Smooth muscle cell (in vitro differentiated cells): ENCODE data around the gene RALGPS2. TPM values are rescaled to one million over a fixed set of nuclear protein-coding genes. Genes with fewer than 3 reads are reported as not detected.

Experiments used
- DNase-seq: peaks from one replicate; lab custom pipeline; 2025; ENCODE audit not compliant: unreplicated experiment; lab: John Stamatoyannopoulos, UW
- H2AFZ ChIP-seq: fragments of 200-600 bp; sonication (generic); 2 replicates; pipeline ENCODE4 v1.6.0; 2016; ENCODE audit warnings: antibody characterized with exemption, low read depth, mild to moderate bottlenecking
- H3F3A ChIP-seq: fragments of 200-600 bp; sonication (generic); 2 replicates; pipeline ENCODE4 v1.6.0; 2017; ENCODE audit warnings: antibody characterized with exemption, low read depth
- H3K27ac ChIP-seq: fragments of 200-600 bp; sonication (generic); 2 replicates; pipeline ENCODE4 v1.5.1; 2016; ENCODE audit warnings: low read depth, mild to moderate bottlenecking
- H3K27me3 ChIP-seq: fragments of 200-600 bp; sonication (generic); 2 replicates; pipeline ENCODE4 v1.6.1; 2016; ENCODE audit warnings: low read depth, mild to moderate bottlenecking
- H3K36me3 ChIP-seq: fragments of 200-600 bp; sonication (generic); 2 replicates; pipeline ENCODE4 v1.5.1; 2016; ENCODE audit warnings: low read depth
- H3K4me1 ChIP-seq: fragments of 200-600 bp; sonication (generic); 2 replicates; pipeline ENCODE4 v1.5.1; 2016; ENCODE audit warnings: low read depth
- H3K4me2 ChIP-seq: fragments of 200-600 bp; sonication (generic); 2 replicates; pipeline ENCODE4 v1.6.0; 2016; ENCODE audit warnings: mild to moderate bottlenecking
- H3K4me3 ChIP-seq: fragments of 200-600 bp; sonication (generic); 2 replicates; pipeline ENCODE4 v1.5.1; 2016; ENCODE audit warnings: mild to moderate bottlenecking
- H3K79me2 ChIP-seq: fragments of 200-600 bp; sonication (generic); 2 replicates; pipeline ENCODE4 v1.6.0; 2016; ENCODE audit warnings: low read depth, mild to moderate bottlenecking
- H3K9ac ChIP-seq: fragments of 200-600 bp; sonication (generic); 2 replicates; pipeline ENCODE4 v1.6.0; 2016; ENCODE audit warnings: low read depth
- H3K9me3 ChIP-seq: fragments of 200-600 bp; sonication (generic); replicated peaks from 2 replicates; pipeline ENCODE4 v1.5.1; 2016; ENCODE audit warnings: low read depth
- H4K20me1 ChIP-seq: fragments of 200-600 bp; sonication (generic); 2 replicates; pipeline ENCODE4 v1.6.0; 2016; ENCODE audit warnings: low read depth
- WGBS: methylation state at CpG from one replicate; pipeline ENCODE4 v1.1.7; 2016; ENCODE audit warnings: low lambda C conversion rate; 5-methylcytosine and 5-hydroxymethylcytosine counted together
- polyA plus RNA-seq: library from polyadenylated mRNA; unstranded; fragments of >200 nt; fragmentation: Nextera tagmentation; extraction: Ambion mirVana; gene quantifications from 2 replicates; pipeline ENCODE4 v1.2.1, GENCODE V29; 2016
- total RNA-seq: library from RNA; depleted of rRNA; stranded (reverse); fragments of >200 nt; gene quantifications from 2 replicates; pipeline ENCODE4 v1.2.3, GENCODE V29; 2014
- TF ChIP-seq, protein P1 (sequence below): fragments of 200-600 bp; sonication (generic); IDR thresholded peaks from 2 replicates; pipeline ENCODE4 v1.5.1; 2017; ENCODE audit warnings: borderline replicate concordance, mild to moderate bottlenecking, antibody characterized with exemption; ENCODE audit not compliant: insufficient read depth, poor library complexity, severe bottlenecking

Gene RALGPS2
- total and polyA plus RNA-seq, 2 experiments from 2014 or later = 4.7 to 23.8 TPM

DNA sequence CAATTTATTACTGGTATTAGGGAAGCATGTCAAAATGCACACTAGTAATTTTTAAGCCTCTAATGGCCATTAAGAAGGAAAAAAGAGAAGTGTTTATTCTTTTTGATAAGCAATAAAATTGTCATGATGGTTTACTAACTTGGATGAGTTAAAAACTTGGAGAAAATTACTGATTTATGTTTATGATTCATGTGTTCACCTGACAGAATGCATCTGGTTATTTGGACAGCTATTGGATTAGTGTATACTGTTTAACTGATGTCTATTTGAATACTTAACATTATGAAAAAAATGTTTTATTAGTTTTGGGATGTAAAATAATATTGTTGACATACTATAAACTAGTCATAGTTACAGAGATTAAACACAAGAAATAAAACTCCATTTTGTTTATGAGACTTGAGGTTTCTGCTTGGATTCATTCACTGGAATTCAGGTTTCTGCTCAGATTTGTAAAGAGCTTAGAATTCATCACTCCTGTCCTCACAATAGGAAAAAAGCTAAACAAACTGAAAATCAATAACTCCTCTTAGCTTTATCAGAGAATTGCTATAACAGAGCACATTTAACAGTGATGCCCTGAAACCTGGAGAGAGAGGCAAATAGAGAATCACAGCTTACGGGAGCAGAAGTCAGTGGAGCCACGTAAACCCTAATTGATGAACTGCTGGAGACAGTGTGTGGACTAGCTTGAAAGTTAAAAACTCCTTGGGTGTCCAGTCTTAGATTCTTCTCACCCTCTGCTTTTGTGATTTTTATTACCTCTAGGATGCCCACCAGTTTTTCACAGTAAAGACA is 56.7 kb downstream of the RALGPS2 start:
- no peak overlapping the region for H3K4me3 ChIP-seq
- 95% methylated on average over 2 of the region's 2 CpGs for WGBS
- H3K27me3 ChIP-seq = no peaks in the 10 kb centered on the region
- H3K27ac ChIP-seq = no peak overlapping the region
- no peaks in the 10 kb centered on the region for H3K9me3 ChIP-seq
- H3K4me1 ChIP-seq = no peaks in the 10 kb centered on the region
- no peaks in the 10 kb centered on the region for H3K36me3 ChIP-seq
- H3K9ac ChIP-seq = no peak overlapping the region
- H3K4me2 ChIP-seq = no peak overlapping the region
- no peaks in the 10 kb centered on the region for H3K79me2 ChIP-seq
- H3F3A ChIP-seq = no peaks in the 10 kb centered on the region
- TF ChIP-seq, protein P1, sequence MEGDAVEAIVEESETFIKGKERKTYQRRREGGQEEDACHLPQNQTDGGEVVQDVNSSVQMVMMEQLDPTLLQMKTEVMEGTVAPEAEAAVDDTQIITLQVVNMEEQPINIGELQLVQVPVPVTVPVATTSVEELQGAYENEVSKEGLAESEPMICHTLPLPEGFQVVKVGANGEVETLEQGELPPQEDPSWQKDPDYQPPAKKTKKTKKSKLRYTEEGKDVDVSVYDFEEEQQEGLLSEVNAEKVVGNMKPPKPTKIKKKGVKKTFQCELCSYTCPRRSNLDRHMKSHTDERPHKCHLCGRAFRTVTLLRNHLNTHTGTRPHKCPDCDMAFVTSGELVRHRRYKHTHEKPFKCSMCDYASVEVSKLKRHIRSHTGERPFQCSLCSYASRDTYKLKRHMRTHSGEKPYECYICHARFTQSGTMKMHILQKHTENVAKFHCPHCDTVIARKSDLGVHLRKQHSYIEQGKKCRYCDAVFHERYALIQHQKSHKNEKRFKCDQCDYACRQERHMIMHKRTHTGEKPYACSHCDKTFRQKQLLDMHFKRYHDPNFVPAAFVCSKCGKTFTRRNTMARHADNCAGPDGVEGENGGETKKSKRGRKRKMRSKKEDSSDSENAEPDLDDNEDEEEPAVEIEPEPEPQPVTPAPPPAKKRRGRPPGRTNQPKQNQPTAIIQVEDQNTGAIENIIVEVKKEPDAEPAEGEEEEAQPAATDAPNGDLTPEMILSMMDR = no peak
- H2AFZ ChIP-seq = no peak overlapping the region
- peaks cover 4% of the 10 kb centered on the region for H4K20me1 ChIP-seq
- DNase-seq = no peak

DNA sequence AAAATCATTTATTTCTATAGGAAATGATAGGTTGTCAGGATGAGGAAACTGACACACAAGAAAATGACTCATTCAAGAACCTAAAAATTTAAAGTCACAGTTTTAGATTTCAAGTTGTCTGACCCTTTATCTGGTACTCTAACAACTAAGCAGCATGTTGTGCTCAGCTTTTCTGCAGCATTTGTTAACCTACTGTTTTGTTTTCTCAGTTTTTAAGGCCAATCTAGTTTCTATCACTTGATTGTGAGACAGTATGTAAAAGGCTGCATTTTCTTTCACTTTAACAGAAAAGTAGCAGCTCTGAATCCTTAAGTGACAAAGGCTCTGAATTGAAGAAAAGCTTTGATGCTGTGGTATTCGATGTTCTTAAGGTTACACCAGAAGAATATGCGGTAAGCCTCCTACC is 59.1 kb downstream of the RALGPS2 start:
- Histone ChIP-seq H3K4me3 (no peak overlapping the region), H3K9ac (no peak overlapping the region), H2AFZ (no peak overlapping the region), H3K79me2 (no peaks in the 10 kb centered on the region), H3F3A (no peaks in the 10 kb centered on the region), H3K27ac (no peak overlapping the region), H4K20me1 (peaks cover 4% of the 10 kb centered on the region), H3K9me3 (no peaks in the 10 kb centered on the region), H3K4me1 (no peaks in the 10 kb centered on the region), H3K27me3 (no peaks in the 10 kb centered on the region), H3K36me3 (no peaks in the 10 kb centered on the region), H3K4me2 (no peak overlapping the region)
- 90% methylated on average over 2 of the region's 2 CpGs for WGBS
- TF ChIP-seq, protein P1 = no peak
- DNase-seq = no peak

DNA sequence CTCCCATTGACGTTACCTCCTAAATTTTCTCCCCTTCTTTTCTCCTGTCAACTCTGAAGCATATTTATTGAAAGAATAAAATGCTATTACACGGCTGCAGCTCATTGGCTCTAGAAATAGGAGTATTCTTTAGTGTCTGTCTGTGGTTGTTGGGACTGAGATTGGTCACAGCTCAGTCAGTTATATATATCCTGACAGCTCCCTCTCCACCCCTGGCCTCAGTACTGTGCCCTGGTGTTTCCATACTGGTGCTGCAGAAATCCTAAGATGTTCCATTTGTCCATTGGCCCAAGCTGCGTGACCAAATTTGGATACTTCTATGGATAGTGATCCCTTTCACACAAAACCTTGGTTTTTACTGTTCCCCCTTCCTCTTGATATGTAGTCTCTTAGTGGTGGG is 67.3 kb downstream of the RALGPS2 start:
- no peaks in the 10 kb centered on the region for H3F3A ChIP-seq
- DNase-seq = no peak
- no peak overlapping the region for H3K9ac ChIP-seq
- H2AFZ ChIP-seq = no peak overlapping the region
- no peaks in the 10 kb centered on the region for H3K4me1 ChIP-seq
- TF ChIP-seq, protein P1 = no peak
- H3K27ac ChIP-seq = no peak overlapping the region
- H3K4me2 ChIP-seq = no peak overlapping the region
- WGBS = 94% methylated on average over 3 of the region's 3 CpGs
- no peaks in the 10 kb centered on the region for H4K20me1 ChIP-seq
- no peaks in the 10 kb centered on the region for H3K27me3 ChIP-seq
- no peaks in the 10 kb centered on the region for H3K9me3 ChIP-seq
- no peaks in the 10 kb centered on the region for H3K36me3 ChIP-seq
- no peak overlapping the region for H3K4me3 ChIP-seq
- no peaks in the 10 kb centered on the region for H3K79me2 ChIP-seq

DNA sequence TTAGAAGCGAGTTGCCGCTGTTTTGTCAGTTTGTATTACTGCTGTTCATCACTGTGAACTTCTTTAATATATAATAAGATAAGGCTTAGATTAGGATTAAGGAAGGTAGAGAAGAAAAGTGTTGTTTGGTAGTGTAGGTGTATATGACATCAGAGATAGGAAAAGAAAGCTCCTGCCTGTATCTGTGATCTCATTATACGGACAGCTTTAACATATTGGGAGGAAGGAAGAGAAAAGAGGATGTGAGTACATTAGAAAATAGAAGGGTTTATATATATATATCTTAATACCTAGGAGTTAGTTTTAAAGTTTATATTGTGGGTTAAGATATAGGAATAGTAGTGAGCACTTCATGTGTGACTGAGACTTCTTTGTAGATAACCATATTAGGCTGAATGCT is 71.0 kb downstream of the RALGPS2 start:
- no peak overlapping the region for H2AFZ ChIP-seq

More for the DNA sequence above, 71.0 kb downstream of the RALGPS2 start:
- TF ChIP-seq, protein P1 = no peak
- Histone ChIP-seq H3K9me3 (no peaks in the 10 kb centered on the region), H3F3A (no peaks in the 10 kb centered on the region), H3K4me1 (no peaks in the 10 kb centered on the region), H3K79me2 (no peaks in the 10 kb centered on the region), H3K4me3 (no peak overlapping the region), H3K27ac (no peak overlapping the region), H3K27me3 (no peaks in the 10 kb centered on the region), H3K9ac (no peak overlapping the region), H3K4me2 (no peak overlapping the region), H3K36me3 (no peaks in the 10 kb centered on the region), H4K20me1 (no peaks in the 10 kb centered on the region)
- no peak for DNase-seq
- 98% methylated on average over 3 of the region's 3 CpGs for WGBS
